ENCODE measurements around the gene BCKDK. TPM values are rescaled to one million over a fixed set of nuclear protein-coding genes. Genes with fewer than 3 reads are reported as not detected.
A peak's percentile ranks its signal among the peaks of the same experiment; 100 is the strongest.
"Not testable (repeated sequence)": the region's sequence is repeated elsewhere in the genome, so short reads cannot be mapped to it uniquely, and the experiment has no call there.

The BCKDK gene
- total RNA-seq, 1 donor from 2014 or later = 85.8 TPM

DNA sequence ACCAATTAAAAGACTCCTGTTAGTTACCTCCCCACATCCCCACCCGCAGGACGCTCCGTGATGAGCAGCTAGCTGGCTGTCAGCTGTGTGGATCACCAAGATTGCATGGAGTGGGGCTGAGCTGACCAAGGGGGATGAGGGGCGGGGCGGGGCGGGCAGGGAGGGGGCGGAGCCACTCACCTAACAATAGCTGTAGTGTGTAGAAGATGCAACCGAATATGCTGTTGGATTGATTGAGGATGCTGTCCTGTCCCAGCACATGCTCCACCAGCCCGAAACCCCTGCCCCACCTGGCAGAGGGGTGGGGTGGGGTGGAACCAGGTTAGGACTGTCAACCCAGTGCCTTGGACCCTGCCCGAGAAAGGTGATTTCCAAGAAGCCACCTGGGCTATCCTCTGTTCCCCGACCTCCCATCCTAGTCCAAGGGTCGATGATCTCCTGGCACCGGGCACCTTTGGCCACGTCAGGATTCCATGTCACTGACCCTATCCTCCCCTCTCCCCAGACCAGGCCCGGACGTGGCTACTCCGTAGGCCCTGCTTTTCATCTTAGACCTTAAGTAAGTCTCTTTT lies 15.0 kb upstream of the BCKDK start:
- H3K36me3 ChIP-seq = peaks cover 13 to 16% of the 10 kb centered on the region in 2 donors
- no peak for DNase-seq (ENCODE audit: low spot score in 2 of 2)
- peaks cover 0 to 3% of the 10 kb centered on the region in 2 donors for H3K4me1 ChIP-seq
- H3K27ac ChIP-seq = no peak overlapping the region
- H3K27me3 ChIP-seq = no peaks in the 10 kb centered on the region
- TF ChIP-seq, protein P1, sequence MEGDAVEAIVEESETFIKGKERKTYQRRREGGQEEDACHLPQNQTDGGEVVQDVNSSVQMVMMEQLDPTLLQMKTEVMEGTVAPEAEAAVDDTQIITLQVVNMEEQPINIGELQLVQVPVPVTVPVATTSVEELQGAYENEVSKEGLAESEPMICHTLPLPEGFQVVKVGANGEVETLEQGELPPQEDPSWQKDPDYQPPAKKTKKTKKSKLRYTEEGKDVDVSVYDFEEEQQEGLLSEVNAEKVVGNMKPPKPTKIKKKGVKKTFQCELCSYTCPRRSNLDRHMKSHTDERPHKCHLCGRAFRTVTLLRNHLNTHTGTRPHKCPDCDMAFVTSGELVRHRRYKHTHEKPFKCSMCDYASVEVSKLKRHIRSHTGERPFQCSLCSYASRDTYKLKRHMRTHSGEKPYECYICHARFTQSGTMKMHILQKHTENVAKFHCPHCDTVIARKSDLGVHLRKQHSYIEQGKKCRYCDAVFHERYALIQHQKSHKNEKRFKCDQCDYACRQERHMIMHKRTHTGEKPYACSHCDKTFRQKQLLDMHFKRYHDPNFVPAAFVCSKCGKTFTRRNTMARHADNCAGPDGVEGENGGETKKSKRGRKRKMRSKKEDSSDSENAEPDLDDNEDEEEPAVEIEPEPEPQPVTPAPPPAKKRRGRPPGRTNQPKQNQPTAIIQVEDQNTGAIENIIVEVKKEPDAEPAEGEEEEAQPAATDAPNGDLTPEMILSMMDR (IDR thresholded peaks at IDR 0.05) = no peak
- peak overlapping the region; percentile 94 to 97 for H3K4me3 ChIP-seq
- intact Hi-C loops (cut with DNase I) = loop anchor here (5.0 to 10.0 kb wide), 3 partner anchors 89 to 352 kb away; partner anchors contain the start of genes FUS and ZNF843
- H3K9me3 ChIP-seq = no peaks in the 10 kb centered on the region

DNA sequence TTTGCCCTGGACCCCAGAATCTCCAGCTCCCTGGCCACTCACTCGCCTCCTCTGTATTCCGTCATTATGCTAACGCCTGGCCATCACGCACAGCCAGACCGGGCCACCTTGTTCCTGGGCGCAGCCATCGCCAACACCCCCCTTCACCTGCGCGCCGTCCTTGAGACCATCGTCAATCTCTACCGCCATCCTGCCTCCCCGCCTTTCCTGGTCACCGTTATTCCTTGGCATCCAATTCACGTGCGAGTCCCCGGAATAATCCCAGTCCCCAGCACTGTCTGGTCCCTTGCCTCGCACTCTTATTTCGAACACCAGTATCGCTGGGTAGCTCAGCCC lies 14.1 kb upstream of the BCKDK start:
- Histone ChIP-seq H3K27me3 (no peaks in the 10 kb centered on the region), H3K4me3 (peak overlapping the region; percentile 94 to 97), H3K9me3 (no peaks in the 10 kb centered on the region), H3K4me1 (peaks cover 0 to 3% of the 10 kb centered on the region in 2 donors), H3K36me3 (peaks cover 13 to 16% of the 10 kb centered on the region in 2 donors), H3K27ac (peak overlapping the region; percentile 86 to 92)
- TF ChIP-seq, protein P1 (IDR thresholded peaks at IDR 0.05) = no peak
- no peak for DNase-seq (ENCODE audit: low spot score in 2 of 2)
- intact Hi-C loops (cut with DNase I) = loop anchor here (1.0 to 10.0 kb wide), 6 partner anchors 20 to 351 kb away; partner anchors contain the start of genes FUS, ZNF646, ZNF668 and ZNF843

DNA sequence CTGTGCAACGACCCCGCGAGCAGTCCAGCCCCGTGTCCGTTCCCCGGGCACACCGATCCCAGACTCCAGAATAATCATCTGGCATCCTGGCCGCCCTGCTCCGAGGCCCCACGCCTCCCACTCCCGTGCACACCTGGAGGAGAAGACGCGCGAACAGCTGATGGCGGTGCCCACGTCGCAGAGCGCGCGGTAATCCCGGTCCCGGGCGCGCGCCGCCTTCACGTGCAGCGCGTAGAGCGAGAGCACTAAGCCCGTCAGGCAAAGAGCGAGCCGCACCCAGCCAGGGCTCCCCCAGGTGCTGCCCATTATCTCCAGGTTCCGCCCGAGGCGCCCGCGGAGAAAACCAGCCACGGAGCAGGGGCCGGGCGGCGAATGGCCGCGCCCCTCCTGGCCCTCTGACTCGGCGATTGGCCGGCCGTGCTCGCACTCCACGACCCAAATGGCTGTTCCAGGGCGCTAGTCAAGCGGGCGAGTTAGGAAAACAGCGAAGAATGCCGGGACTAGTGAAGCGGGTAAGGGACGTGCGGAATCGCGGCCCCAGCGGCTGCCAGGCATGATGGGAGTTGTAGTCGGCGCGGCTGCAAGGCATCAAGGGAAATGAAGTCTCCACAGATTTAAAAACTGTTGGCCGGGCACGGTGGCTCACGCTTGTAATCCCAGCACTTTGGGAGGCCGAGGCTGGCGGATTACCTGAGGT lies 13.6 kb upstream of the BCKDK start, which contains the start of gene VKORC1:
VKORC1 (minus strand) TSS at position 374 of the 697 bp plus-strand sequence; CDS start at position 306, 68 bp downstream.
- H3K9me3 ChIP-seq = no peaks in the 10 kb centered on the region
- no peaks in the 10 kb centered on the region for H3K27me3 ChIP-seq
- H3K4me1 ChIP-seq = peaks cover 0 to 3% of the 10 kb centered on the region in 2 donors
- H3K27ac ChIP-seq = peak within 1 kb of the TSS; percentile 86 to 92
- intact Hi-C loops (cut with DNase I) = loop anchor here (1.0 to 10.0 kb wide), 6 partner anchors 20 to 350 kb away; partner anchors contain the start of genes FUS, ZNF646, ZNF668 and ZNF843
- TF ChIP-seq, protein P1 (IDR thresholded peaks at IDR 0.05) = no peak
- peak within 1 kb of the TSS; percentile 94 to 97 for H3K4me3 ChIP-seq
- H3K36me3 ChIP-seq = peaks cover 9 to 13% of the 10 kb centered on the region in 2 donors
- peak; percentile 88 to 98 for DNase-seq (ENCODE audit: low spot score in 2 of 2)

DNA sequence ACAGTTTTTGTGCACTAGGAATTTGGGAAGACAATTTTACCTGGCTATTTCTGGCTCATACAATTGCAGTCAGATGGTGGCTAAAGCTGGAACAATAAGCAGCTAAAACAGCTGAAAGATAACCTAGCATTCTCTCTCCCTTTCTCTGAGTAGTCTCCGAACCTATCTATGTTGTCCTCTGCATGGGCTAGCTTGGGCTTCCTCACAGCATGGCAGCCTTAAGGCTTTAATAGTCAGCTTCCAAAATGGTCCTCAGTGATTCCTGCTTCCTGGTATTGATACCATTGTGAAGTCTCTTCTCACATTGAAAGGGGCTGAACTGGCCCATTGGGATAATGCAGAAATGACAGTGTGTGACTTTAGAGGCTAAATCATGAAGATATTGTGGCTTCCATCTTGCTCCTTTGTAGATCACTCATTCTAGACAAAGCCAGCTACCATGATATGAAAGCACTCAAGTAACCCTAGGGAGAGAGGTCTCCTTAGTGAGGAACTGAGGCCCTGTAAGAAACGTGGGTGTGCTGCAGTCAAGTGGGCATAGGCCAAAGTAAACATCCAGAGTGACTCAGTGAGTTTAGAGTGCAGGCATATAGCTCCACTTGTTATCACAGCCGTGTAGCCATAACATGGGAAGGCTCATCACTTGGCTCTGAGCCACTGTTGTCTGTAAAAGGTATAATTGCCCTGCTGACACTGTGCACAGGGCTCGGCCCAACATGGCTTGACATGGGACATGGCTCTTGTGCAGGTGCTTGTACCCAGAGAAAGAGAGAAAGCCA lies 8.1 kb upstream of the BCKDK start:
- H3K9me3 ChIP-seq = no peaks in the 10 kb centered on the region
- DNase-seq (ENCODE audit: low spot score in 2 of 2) = no peak
- H3K4me1 ChIP-seq = peaks cover 0 to 2% of the 10 kb centered on the region in 2 donors
- no peak overlapping the region for H3K4me3 ChIP-seq
- TF ChIP-seq, protein P1 (IDR thresholded peaks at IDR 0.05) = no peak
- intact Hi-C loops (cut with DNase I) = loop anchor here (10.0 kb wide), 1 partner anchor 345 kb away; the partner anchor contains the start of gene ZNF843
- H3K27me3 ChIP-seq = no peaks in the 10 kb centered on the region
- no peak overlapping the region for H3K27ac ChIP-seq
- no peaks in the 10 kb centered on the region for H3K36me3 ChIP-seq

DNA sequence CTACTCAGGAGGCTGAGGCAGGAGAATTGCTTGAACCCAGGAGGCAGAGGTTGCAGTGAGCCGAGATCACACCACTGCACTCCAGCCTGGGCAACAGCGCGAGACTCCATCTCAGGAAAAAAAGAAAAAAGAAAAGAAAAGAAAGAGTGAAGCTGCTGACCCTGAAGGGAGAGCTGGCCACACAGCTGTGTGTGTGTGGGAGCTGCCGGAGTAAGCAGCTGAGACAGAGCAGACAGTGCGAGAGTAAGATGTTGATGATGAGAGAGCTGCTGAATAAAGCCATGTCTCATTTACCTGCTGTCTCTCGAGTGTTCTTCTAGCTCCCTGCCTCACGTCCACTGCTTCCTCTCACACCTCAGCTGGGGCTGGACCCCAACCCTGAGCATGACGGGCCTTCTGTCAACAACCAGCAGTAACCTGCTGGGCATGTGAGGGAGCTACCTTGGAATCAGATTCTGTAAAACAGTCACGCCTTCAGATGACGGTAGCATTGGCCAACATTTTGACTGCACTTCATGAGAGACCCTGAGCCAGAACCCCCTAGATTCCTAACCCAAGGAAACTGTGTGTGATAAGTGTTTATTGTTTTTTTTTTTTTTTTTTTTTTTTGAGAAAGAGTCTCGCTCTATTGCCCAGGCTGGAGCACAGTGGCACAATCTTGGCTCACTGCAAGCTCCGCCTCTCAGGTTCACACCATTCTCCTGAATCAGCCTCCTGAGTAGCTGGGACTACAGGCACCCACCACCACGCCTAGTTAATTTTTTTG lies 7.1 kb upstream of the BCKDK start:
- H3K4me3 ChIP-seq; H3K9me3 ChIP-seq; intact Hi-C loops (cut with DNase I); DNase-seq (ENCODE audit: low spot score in 2 of 2); H3K27me3 ChIP-seq; H3K36me3 ChIP-seq; H3K4me1 ChIP-seq; H3K27ac ChIP-seq: not testable (repeated sequence)
